Middle frontal gyrus (tissue), 1 donor: ENCODE measurements around the gene FIBIN.
"Not testable (repeated sequence)": the region's sequence is repeated elsewhere in the genome, so short reads cannot be mapped to it uniquely, and the experiment has no call there.

Experiments
- DNase-seq: peaks from one replicate; pipeline ENCODE4 v3.0.0-alpha.2; 2015; ENCODE audit warnings: low spot score; ENCODE audit errors: extremely low spot score

The FIBIN gene

DNA sequence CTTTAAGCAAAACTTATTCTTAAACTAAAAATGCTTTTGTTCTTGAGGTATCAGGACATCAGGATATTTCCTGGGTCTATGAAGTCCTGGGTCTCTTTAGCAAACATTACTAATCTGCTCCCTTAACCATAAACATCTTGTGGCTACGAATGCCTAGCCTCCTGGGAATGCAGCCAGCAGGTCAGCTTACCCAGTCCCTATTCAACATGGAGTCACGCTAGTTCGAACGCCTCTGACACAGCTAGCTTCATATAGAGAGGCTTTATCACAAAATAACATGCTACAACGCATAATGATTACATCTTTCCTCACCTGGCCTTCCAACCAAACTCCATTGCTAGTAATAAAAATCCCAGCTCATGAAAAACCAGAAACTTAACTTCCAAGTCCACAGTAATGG is 17.5 kb upstream of the FIBIN start:
- DNase-seq: no peak

GRCh38 chr11:26977209-26977608 is 16.7 kb upstream of the FIBIN start:
- not testable (repeated sequence) for DNase-seq

- DNase-seq: no peak
Observed at GRCh38 chr11:26983645-26984044, 10.3 kb upstream of the FIBIN start.

DNA sequence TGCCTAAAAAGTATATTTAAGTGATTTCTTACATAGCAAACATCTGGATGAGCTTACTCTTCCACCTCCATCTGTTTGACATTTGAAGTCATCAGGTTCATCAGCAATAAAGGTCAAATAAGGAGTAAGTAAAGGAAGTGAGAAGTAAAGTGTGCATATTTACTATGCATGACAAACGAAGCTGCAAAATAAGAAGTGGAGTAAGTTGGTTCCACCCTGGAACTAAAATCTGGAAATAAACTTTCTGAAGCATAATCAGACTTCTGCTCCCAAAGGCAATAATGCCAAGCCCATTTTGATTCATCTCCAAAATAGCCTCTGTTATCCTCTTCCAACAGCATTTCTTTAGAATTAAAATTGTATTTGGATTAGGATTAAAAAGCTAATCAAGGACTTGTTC is 8.4 kb upstream of the FIBIN start:
- no peak for DNase-seq

DNA sequence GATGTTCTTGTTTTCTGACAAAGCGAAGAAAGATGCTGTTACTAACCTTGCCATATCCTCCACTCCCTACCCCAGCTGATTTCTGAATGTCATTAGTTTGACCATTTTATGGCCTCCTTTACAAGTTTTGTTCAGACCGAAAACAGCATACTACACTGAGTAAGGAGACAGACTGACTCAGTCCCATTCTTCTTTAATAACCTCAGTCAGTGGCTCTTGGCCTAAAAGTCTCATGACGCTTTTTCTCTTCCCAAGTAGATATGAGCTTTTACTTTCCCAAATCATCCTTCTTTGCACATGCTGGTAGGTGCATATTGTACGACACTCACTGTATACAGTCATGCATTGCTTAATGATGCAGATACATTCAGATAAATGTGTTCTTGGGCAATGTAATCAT is 8.0 kb upstream of the FIBIN start:
- DNase-seq: no peak

DNA sequence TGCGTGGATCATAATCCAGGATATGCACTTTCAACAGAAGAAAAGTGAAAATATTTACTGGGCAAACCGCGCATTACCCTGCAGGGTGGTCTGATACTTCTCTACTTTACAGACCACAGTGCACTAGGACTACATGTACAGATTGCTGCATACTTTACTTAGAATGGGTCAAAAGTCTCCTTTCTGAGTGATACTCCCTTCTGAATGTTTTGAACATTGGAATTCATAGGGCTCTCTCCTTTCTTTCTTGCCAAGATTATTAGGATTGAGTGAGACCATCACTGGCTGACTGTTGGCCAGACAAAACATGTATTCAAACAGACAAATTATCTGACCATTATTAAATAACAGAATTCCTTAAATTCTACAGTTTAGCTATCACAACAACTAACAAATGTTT is 6.6 kb upstream of the FIBIN start:
- no peak for DNase-seq

DNA sequence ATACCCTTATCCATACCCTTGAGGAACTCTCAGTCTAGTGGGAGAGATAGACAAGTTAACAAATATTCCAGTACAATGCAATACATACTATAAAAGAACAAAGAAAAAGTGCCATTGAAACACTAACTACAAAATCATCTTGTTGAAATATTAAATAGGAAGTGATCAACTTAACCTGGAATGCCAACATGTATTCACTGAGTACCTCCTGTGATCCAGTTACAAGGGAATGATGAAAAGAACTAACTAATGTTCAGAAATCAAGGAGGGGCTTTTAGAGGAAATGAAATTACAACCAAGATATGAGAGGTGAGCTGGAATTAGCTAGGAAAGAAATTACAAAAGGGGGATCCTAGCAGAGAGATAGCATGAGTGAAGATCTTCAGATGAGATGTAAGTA is 6.2 kb upstream of the FIBIN start:
- no peak for DNase-seq

DNA sequence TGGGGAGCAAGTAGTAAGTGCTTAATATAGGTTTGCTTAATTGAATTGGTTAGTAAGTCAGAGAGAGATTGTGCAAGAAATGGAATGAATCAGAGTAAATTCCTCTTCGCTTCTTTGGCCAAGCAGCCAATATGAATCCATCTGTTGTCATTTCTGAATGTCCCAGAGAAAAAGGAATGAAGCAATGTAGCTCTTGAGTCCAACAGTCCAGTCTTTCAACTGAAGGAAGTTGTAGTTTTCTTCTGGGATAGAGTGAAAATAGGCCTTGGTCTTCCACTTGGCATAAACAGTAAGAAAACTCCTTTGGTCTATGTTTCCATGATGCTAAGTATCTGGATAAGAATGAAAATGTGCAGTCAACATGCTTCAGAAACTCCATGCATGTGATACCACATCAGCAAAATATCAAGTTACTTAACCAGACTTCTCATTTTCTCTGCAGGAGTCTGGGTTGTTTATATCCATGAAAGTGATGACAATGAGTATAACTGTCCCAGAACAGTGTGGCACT is 1.8 kb upstream of the FIBIN start:
- no peak for DNase-seq

DNA sequence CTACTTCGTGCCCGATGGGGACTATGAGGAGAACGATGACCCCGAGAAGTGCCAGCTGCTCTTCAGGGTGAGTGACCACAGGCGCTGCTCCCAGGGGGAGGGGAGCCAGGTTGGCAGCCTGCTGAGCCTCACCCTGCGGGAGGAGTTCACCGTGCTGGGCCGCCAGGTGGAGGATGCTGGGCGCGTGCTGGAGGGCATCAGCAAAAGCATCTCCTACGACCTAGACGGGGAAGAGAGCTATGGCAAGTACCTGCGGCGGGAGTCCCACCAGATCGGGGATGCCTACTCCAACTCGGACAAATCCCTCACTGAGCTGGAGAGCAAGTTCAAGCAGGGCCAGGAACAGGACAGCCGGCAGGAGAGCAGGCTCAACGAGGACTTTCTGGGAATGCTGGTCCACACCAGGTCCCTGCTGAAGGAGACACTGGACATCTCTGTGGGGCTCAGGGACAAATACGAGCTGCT is 751 bp downstream of the FIBIN start:
- no peak for DNase-seq

DNA sequence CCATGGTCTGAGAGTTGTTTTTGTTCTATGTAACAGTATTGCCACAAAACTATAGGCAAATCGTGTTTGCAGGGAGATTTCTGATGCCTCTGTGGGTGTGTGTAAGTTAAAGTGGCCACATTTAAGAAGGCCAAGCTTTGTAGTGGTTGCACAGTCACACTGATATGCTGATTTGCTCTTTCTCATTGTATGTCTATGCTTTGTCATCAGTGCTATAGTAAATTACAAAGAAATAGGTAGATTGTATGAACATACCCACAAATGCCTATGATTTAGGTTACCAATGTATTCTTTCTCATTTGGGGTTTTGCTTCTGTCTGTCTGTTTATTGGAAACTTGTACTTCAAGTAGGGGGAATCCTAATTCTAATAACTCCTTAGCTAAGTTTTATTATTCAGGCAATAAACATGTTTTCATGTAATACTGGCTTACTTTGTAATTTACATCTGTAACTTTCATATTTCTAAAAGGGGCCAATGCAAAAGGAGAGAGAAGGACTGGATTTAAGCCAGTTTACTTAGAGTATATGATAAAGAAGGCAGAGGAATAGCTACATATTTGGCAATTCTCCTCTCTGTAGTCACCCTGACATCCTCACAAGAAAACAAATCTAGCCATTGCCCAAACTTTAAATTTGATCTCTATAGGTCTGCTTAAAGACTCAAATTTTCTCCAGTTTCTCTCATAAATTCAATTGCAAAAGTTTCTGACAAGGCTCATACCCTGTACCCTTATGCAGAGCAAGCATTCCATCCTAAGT is 2.0 kb downstream of the FIBIN start:
- DNase-seq: no peak

DNA sequence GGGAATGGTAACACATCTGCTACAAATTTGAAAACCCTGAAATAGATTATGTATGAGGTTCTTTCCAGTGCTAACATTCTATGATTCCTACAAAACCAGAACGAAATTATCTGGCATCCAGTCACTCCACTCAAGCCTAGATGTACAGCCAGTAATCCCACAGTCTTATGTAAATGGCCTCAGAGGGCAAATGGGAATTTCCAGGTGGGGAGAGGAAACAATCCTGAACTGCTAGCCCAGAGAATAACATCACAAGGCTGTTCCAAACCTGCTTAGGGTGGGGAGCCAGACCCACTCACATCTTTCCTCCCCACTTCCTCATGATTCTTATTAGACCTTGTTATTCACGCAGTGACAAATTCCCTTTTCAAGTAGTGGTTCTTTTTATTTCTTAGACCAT is 3.5 kb downstream of the FIBIN start:
- no peak for DNase-seq

- not testable (repeated sequence) for DNase-seq
Observed at GRCh38 chr11:27001136-27001730, 7.3 kb downstream of the FIBIN start.

DNA sequence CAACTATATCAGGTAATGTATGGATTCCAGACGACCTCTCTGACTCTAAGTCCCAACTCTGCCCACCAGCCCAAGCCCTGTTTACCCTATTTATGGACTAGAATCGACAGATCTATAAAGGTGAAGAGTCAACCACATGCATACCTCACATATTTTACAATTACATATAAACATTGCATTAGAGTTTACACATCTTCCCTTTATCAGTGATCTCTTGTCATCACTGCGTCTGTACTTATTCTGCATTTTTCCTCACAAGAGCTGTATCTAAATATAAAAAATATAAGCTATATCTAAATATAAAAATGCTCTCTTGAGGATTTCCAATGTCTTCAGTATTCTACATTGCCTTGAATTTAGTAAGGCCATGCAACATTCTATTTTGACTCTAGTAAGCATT is 8.5 kb downstream of the FIBIN start:
- DNase-seq: no peak

- DNase-seq: no peak
Observed at GRCh38 chr11:27002838-27003237, 8.9 kb downstream of the FIBIN start.

DNA sequence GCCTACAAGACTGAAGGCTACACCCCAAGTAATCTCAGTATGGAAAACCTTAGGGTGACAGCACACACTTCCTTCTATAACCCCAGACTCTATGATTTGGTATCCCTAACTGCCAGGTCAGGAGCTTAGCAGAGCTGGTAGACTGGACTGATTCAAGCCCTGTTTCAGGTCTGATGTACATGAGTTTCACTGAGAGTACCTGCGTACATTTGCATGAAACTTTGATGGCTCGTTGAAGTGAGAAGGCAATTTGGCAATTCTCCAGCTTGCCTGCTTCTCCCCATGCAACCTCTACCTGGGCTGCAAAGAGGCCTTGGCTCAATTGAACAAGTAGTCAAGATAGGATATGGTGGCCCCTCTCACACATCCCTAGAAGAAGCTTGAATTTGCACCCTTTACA is 10.2 kb downstream of the FIBIN start:
- no peak for DNase-seq

DNA sequence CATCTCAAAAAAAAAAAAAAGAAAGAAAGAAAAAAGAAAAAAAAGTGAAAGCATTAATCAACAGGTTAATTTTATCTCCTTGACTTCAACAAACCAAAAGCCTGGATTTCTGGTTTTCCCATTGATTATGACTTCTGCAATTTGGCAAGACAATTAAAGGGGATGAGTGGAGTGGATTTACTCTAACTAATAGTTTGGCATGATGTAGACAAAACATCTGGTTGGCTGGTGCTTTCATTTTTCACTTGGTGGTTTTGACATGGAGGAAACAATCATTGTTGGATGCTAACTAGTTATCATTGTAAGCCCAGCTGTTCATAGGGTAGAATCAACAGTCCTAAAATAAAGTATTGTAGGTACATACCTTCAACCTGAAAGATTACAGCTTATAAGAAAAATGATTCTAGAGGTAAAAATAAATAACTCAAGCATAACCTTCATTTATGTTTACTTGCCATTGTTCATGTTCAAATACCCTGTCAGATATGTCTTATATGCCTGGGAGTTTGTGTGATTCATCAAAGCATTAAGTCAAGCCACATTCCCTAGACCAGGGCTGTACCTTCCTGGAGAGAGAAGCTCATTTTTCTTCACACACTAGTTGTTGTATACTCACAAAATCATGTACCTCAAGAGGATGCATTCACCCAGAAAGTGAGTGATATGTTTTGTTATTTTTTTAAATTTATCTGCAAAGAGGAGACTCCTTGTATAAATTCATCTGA is 15.1 kb downstream of the FIBIN start:
- no peak for DNase-seq

DNA sequence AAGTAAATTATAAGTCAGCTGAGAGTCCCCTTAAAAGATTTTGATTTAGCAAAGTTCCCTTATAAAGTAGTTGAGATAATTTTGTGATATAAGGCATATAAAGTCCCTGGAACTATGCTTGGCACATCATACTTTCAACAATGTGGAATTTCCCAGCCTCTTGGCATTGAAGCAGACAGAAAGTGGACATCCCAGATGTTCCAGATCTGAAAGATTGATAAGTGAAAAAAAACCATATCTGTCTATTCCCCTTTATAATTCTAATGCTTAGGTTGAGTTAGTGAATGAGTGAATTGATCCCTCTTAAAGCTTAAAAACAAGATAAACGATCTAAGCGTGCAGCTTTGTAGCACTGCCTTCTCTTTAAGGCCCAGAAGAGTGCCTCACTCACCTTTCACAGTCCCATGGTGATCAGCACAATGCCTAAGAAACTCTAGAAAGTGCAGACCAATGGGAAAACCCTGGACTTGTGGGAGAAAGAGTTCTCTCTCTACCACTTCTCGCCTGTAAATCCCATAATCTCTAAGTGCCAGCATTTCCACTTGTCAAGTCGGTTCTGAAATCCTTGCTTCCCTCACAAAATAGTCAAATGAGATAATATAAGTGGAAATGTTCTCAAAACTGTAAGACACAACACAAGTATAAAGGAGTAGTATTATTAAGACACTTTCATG is 17.8 kb downstream of the FIBIN start:
- no peak for DNase-seq

- no peak for DNase-seq
Observed at GRCh38 chr11:27012234-27012921, 18.5 kb downstream of the FIBIN start.

DNA sequence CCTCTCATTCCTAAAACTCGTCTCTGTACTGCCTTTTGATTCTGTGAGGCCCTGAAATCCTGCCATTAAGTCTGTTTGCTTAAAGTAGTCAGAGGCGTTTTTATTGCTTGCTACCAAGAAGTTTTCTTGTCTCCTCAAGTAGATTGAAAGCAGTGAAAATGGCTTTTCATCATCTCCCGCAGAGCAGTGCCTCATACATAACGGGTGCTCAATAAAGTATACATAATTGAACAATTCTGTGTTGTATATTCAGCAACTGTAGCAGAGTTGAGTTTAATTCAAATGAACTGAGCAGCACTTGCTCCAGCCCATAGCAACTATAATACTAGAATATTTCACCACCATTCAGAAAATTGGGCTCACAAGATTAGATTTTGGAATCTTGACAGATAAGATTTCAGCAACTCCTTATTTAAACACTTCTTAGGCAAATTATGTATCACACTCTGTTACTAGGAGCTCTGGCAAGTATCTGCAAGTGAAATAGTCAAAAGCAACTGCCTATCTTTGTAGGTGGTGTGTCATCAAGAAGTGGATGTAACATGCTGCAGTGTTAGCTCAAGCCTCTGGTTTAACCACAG is 20.0 kb downstream of the FIBIN start:
- no peak for DNase-seq

DNA sequence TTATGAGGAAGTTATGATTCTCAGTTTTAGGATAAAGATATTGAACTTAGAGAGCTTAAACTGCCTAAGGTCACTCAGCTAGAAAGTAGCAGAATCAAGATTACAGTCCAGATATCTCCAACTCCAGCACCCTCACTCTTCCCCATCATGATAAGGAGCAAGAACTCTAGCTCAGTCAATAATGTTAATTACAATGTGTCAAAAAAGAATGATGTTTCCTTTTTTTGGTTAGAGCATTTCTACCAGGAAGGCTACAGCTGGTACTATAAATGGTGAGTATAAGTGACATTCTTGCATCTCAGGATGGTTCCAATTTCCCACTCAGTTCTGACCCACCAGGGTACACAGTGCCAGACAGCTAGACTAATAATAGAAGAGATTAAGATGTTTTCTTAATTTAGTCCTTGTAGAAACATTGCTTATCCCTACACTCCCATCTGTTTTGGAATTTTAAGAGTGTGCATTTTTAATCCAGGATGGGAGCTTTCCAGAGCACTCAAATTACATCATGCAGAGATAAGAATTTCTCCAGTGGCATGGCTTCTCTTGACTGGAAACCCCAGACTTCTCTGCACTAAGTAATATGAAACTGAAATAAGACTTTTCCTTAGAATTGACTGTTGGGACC is 25.1 kb downstream of the FIBIN start:
- no peak for DNase-seq
